Stimulated activated CD4-positive, alpha-beta T cell treated with anti-CD3 and anti-CD28 coated beads, Interleukin-15, amount 100 ng/mL, for 24 hours (primary cell): ENCODE results near the gene NAE1.
"Not testable (repeated sequence)": the region's sequence is repeated elsewhere in the genome, so short reads cannot be mapped to it uniquely, and the experiment has no call there.

Source experiments
- DNase-seq: peaks from one replicate; pipeline ENCODE4 v3.0.0-alpha.2; 2020

Gene NAE1

DNA sequence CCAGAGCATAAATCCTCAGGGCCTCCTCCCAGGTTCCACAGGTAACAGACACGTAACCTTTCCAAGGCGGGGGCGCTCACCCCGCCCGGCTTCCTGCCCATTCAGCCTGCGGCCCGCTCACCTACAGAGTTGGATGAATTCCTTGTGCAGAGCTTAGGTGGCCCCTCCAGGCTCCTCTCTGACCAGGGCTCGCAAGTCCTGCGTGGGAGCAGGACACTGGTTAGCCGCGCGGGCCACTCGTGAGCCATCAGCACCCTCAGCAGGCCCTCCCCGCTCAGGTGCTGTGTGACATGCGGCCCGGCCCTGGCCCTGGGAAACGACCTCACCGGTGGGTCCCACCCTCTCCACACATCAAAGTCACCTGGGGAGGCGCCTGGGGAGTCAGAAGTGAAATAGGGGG, 29.9 kb downstream of the NAE1 start:
- DNase-seq, result no peak

DNA sequence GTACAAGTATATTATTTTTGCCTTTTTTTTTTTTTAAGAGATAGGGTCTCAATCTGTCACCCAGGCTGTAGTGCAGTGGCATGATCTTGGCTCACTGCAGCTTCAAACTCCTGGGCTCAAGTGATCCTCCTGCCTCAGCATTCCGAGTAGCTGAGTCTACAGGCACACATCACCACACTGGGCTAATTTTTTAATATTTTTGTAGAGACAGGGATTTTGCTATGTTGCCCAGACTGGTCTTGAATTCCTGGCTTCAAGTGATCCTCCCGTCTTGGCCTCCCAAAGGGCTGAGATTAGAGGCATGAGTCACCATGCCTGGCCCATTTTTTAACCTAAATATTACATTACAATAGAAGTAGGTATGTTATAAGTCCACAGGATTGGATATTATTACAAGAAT, 32.6 kb downstream of the NAE1 start:
- DNase-seq, result no peak

DNA sequence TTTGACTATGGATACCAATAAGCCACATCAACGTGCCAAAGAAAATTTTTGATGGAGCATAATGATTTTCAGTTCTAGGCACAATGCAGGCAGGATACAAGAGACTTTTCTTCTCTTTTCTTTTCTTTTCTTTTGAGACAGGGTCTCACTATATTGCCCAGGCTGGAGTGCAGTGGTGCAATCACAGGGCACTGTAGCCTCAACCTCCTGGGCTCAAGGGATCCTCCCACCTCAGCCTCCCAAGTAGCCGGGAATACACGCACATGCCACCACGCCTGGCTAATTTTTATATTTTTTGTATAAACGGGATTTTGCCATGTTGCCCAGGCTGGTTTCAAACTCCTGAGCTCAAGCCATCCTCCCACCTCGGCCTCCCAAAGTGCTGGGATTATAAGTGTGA, 36.8 kb downstream of the NAE1 start:
- DNase-seq, result not testable (repeated sequence)

DNA sequence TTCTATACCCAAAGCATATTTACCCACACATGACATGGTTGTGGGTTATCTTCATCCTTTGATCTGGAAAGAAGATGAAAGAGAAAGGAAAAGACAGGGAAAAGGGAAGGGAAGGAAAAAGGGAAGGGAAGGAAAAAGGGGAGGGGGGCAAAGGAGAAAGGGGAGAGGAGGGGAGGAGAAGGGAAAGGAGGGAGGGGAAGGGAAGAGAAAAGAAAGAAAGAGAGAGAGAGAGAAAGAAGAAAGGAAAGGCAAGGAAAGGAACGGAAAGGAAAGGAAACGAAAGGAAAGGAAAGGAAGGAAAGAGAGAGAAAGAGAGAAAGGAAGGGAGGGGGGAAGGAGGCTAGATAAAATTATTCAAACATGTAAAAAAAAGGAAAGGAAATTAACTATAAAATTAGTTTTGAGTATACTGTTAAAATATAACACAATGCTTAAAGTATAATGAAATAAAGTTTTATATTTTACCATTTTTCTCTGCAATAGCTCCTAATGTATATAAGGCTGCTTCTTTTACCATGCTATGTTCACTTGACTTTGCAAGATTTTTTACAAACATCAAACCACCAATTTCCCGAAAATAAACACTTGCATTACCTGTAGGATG, 40.5 kb downstream of the NAE1 start:
- DNase-seq, result no peak

DNA sequence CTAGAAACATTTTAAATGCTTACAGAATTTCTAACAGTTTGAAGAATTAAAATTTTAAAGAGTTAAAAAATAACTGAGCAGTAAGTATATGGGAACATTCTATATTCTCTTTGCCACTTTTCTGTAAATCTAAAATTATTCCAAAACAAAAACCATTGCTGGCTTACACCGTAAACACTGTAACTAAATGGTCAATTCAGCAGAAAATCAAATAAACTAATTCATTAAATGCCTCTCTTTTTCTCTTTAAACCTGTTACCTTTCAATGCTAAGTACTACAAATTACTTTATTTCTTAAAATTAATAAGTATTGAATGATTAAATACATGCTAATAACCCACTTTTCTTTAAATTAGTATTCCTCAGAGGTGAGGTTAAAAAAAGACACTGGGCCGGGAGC, 43.3 kb downstream of the NAE1 start:
- DNase-seq, result no peak

DNA sequence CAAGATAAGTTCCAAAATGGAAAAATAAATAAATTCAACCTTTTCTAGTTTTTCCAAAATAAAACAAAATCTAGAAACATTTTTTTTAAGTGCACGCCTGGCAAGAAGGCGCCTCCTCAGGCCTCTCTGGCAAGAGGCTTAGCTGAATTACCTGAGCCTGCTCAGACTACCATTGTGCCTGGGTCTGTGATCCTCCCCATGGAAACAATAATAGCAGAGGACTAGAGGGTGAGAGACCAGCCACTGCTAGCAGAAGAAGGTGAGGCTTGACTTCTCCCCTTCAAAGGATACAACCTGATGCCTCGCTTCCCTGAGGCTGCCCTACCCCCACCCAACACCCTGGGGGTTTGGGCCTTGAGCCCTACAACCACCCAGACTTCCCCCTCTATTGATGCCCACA, 44.2 kb downstream of the NAE1 start:
- DNase-seq, result no peak

DNA sequence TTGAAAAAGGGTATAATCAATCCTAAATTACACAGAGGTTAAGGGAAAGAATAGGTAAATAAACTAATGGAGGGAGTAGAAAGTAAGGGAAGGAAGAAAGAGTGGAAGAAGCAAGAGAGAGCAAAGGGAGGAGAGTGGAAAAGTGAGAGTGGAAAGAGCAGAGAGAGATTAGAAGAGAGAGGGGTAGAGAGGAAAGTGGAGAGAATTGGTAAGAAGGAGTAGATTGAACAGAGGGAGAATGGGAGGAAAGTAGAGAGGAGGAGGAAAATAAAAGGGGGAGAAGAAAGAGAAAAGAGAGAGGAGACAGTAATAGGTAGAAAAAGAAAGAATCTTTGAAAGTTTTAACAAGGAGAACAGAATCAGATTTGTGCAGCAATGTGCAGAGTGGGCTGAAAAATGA, 54.3 kb downstream of the NAE1 start:
- DNase-seq, result no peak

DNA sequence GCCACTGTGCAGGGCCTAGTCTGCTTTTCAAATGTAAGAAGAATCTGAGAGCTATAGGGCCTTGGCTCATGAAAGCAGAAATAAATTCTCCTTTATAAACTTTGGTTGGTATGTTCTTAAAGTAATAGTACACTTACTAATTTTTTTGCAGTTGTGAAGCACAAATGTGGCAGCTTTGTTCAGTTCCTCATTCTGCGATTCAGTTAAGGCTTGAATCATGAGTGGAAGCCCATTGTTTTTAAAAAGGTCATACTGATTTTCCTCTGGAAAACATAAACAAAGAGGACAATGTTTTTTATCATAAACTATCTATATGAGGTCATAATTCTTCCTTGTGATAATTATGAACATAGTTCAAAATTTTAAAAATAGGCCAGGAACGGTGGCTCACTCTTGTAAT, 55.8 kb downstream of the NAE1 start:
- no peak for DNase-seq

DNA sequence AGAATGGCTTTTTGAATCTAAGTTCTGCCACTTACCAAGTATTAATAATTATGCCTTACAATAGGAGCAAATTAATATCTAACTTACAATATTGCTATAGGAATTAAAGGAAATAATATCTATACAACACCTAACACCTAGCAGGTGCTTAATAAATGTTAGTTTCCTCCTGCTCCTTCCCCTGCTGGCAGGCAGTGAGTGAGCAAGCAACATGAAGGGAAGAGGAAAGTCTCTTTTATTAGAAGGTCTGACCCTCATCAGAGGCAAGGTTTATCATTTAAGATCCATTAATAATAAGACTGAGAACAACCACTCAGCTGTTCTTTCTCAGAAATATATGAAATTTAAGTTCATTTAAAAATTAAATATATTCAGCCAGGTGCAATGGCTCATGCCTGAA, 72.7 kb downstream of the NAE1 start:
- no peak for DNase-seq

DNA sequence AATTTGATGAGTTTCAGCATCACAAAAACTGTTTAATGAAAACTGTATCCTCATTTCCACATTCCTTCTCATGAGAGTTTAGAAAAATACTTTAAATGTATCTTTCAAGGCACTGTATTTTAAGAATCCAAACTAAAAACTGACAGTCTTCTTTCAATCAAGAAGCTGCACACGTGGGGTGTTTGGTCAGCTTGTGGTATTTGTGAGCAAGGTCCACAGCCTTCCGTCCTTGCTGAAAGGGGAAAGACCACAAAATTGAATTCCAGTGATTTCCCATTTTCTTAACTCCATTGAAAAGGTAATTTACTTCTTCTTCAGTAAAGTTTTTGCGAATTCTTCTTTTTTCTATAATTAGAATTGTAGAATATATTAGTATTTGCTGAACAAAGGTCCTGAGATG, 76.0 kb downstream of the NAE1 start:
- no peak for DNase-seq

DNA sequence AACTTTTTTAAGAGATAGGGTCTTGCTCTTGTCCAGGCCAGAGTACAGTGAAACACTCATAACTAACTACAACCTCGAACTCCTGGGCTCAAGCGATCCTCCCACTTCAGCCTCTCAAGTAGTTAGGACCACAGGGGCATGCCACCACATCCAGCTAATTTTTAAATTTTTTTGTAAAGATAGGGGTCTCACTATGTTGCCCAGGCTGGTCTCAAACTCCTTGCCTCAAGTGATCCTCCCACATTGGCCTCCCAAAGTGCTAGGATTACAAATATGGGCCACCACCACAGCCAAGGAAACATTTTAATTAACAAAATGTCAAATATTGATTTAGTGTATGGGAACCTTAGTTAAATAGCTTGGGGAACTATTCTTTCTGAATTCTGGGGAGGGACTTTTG, 76.6 kb downstream of the NAE1 start:
- DNase-seq, result no peak

DNA sequence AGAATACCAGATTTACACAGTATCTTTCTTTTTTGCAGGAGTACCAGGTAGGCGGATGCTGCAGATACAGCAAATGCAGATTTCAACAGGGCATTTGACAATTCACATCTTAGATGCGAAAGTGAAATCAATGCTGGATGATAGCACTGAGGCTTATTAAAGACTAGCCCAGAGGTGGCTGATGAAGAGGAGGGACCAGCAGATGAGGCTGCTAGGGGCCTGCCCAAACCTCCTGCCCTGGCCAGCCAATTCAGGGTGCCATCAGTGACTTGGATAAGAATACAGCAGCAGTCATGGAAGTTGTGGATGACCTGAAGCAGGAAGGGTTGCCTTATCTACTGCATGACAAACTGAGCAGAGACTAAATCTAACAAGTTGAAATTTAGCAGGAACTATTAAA, 77.8 kb downstream of the NAE1 start:
- DNase-seq, result no peak
